T1000 (cell line): ENCODE measurements around the gene BCO1.

ENCODE experiments used
- DNase-seq: peaks from one replicate; lab custom pipeline; 2025; ENCODE audit warnings: mixed read lengths; lab: John Stamatoyannopoulos, UW

BCO1 gene

GRCh38 chr16:81275795-81276194 is 37.3 kb downstream of the BCO1 start:
- DNase-seq = no peak

GRCh38 chr16:81276323-81276722 is 37.8 kb downstream of the BCO1 start:
- DNase-seq = no peak

DNA sequence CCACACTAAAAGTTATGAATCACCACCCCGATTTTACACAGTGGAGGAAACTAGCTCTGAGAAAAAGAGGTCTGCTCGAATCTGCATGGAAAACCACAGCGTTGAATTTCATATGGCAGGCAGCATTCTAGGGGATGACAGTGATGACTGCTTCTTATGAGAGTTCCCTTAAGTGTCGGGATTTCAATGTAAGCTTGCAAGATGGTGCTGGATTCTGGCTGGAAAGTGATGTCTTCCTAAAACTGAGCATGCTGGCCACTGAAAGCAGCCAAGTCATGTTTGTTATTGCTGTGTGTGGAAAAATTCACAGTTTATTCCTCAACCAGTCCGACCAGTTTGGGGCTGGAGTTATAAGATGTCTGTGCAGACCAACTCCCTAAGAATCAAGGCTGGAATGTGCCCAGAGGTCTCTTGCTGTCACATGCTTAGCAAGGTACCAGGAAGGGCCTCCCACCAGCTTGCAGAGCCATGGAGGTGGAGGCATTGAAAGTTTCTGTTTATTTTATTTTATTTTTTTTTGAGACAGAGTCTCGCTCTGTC is 39.1 kb downstream of the BCO1 start:
- DNase-seq = no peak

GRCh38 chr16:81278526-81278925 is 40.0 kb downstream of the BCO1 start:
- no peak for DNase-seq

- DNase-seq = no peak
Observed at GRCh38 chr16:81279392-81279791, 40.9 kb downstream of the BCO1 start.

DNA sequence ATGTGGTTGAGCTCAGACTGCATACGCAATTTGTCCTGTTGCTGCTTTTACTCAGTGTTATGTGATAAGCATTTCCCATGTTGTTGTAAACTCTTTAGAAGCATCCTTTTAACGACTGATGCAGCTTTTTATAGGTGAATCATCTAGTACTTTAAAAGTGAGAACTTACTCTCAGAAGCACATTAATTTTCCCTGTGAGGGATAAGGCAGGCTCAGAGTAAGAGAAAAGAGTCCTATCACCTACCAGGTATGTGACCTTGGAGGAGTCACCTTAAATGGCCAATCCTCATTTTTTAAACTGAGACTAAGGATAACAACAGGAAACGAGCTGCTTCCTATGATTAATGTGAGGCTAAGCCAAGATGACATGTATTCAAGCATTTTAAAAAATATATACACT is 41.9 kb downstream of the BCO1 start:
- no peak for DNase-seq

GRCh38 chr16:81283044-81283443 is 44.6 kb downstream of the BCO1 start:
- no peak for DNase-seq

GRCh38 chr16:81284995-81285600 is 46.6 kb downstream of the BCO1 start:
- no peak for DNase-seq

DNA sequence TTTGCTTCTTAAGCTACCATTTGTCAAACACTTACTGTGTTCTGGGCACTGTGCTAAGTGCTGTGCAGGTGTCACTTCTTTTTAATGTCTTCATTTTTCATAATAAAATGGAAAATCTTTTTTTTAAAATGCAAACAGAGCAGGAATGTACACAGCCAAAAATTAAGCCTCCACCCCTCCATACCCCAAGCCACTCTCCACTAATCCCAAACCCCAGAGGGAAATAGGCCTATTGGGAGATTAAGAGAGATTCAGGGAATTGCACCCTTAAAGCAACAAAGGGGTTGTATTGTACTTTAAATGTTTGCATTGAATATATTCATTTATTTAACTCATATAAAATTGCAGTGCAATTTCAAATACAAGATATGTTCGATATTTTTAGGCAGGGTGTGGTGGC is 47.7 kb downstream of the BCO1 start:
- no peak for DNase-seq

- no peak for DNase-seq
Observed at GRCh38 chr16:81291117-81291516, 52.6 kb downstream of the BCO1 start.

DNA sequence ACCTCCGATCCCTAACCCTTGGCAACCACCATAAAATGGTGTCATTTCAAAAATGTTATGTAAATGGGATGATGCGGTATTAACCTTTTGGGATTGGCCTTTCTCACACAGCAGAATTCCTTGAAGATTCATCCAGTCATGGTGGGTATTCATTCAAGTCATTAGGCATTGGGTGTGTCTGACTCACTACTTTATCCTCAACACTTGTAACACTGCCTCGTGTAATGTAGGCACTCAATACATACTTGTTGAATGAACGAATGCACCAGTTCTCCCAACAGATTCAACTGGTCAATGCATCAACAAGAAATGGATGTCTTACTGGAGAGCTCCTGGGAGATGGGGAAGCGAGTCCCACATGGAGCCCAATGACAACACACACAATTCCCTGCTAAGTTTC is 54.4 kb downstream of the BCO1 start:
- DNase-seq = no peak

- DNase-seq = no peak
Observed at GRCh38 chr16:81293909-81294802, 55.7 kb downstream of the BCO1 start.

DNA sequence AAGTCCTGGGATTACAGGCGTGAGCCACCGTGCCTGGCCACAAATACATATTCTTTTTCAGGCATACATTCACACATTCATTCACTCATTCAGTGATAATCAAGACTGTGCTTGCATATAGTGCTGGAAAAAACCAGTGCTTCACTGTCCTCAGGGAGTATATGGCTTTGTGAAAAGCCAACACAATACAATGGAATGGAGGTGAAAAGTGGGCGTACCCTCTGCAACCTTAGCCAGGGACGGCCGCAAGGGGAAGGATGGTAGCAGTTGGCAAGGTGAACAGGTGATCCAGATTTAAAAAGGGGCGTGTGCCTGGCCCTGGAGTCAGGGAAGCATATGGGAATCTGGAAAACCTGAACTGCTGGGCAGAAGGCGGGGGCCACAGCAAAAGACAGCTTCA is 58.1 kb downstream of the BCO1 start:
- DNase-seq = no peak

DNA sequence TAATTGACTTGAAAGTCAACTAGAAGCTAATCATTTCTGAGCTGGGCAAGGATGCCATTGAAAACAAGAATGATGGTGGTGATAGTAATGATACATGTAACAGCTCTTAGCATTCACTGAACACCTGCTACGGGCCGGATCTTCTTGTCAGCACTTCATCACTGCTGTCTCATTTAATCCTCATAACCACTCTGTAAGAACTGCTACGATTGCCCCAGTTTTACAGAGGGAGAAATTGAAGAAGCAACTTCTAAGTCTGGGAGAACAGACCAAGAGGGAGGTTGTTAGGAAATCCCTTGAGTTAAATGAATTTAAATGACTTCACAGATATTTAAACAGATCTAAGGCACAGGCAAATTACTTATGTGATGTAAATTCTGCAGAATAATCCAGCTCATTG is 69.3 kb downstream of the BCO1 start:
- DNase-seq = no peak

DNA sequence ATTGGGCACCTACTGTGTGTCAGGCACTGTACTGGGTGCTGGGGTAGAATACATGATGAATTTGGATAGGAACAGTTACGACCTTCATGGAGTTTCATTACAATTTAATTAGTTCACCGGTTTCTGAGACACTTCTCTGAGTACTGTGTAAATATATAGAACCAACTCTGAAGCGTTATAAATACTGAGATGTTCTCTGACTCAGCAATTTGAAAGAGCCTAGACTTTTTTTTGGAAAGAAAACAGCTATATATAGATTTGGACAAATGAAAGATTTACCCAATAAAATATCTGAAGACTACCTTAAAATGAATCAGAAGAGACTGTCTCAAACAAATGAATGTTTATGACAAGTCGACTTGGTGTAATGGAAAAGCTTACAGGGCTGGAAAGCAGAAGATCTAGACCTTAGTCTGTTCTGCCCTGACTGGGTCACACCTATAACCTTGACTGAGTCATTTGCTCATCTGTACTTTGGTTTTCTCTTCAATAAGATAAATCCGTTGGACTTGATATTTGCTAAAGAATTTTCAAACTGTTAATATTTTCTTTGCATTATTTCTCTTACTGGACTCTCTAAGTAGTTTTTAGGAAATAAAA is 71.7 kb downstream of the BCO1 start:
- no peak for DNase-seq

- no peak for DNase-seq
Observed at GRCh38 chr16:81311762-81312161, 73.3 kb downstream of the BCO1 start.

DNA sequence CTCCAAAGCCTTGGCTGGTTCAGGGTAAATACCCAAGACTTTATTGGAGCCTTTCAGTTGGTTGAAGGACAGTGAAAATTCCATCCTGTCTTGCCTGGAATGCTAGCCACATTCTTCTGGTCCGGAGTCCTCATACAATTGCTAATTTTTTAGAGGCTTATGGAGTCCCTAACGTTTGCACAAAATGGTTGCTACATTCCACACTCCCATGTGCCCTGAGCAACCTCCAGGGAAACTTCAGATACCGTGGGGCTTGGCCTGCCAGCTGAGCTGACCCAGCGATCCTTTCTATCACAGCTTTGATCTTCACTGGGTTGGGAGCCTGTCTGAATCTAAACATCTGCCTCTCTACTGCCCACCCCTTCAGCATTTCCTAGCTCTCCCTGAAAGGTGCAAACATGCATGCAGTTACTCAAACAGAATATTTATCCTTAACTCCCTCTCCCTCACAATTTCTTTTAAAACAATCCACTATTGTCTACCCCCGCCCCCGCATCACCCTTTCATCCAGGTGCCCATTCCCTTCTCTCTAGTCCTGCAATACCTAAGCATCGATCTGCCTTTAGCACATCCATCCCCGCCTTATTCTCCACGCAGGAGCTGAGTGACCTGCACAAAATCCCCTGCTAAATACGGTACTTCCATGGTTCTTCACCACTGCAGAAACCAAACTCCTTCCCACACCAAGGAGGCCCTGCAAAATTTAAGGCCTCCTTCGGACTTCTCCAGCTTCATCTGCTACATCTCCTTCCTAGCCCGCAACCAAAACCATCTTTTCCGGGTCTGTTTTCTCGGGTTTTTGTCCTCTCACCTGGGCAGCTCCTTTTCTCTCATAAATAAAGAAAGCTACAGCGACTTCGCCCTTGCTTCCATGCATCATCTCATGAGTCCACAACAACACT is 75.5 kb downstream of the BCO1 start:
- DNase-seq = no peak

DNA sequence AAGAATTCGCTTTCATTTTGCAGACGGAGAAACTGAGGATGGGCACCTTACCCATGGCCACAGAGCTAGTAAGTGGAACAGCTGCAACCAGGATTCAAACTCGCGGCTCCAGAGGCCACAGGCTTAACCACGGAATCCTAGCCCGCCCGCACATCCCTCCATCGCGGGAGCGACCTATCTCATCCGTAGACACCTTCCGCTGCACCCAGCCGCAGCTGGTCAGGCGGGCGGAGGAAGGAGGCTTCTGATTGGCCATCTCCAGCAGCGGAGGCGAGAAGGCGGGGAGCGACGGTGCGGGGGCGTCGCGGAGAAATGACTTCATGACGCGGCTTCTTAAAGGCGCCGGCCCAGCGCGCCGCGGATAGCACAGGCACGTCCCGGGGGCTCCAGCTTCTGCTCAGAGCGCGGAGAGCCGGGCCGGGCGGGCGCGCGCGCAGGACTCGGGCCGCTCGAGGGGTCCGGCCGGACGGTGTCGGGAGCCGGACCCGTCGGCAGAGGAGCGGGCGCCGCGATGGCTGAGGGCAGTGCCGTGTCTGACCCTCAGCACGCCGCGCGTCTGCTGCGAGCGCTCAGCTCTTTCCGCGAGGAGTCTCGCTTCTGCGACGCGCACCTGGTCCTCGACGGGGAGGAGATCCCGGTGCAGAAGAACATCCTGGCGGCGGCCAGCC is 76.2 kb downstream of the BCO1 start, which contains the start of gene GAN:
Gene GAN (plus strand): TSS at position 360 of the 668 bp plus-strand sequence. CDS start 152 bp downstream, at position 512.
- peak; percentile 80 for DNase-seq

- DNase-seq = no peak
Observed at GRCh38 chr16:81315271-81316175, 77.0 kb downstream of the BCO1 start.

GRCh38 chr16:81316176-81316496 is 77.6 kb downstream of the BCO1 start:
- DNase-seq = no peak
